Upper lobe of right lung (tissue), 1 donor: ENCODE data around the gene CSPG4. TPM values are rescaled to one million over a fixed set of nuclear protein-coding genes. Genes with fewer than 3 reads are reported as not detected.
A peak's percentile ranks its signal among the peaks of the same experiment; 100 is the strongest.

Experiments
- ATAC-seq: fragments of 200-7000 bp; cut with Tn5 transposase; one replicate; pipeline ENCODE4 v1.9.1; 2020; ENCODE audit warnings: mild to moderate bottlenecking, moderate library complexity
- DNase-seq: peaks from one replicate; pipeline ENCODE4 v3.0.0-alpha.2; 2020
- H3K27ac ChIP-seq: fragments of 200-600 bp; one replicate; pipeline ENCODE4 v1.8.0; 2022
- H3K27me3 ChIP-seq: fragments of 200-600 bp; one replicate; pipeline ENCODE4 v1.8.0; 2022; ENCODE audit warnings: mild to moderate bottlenecking
- H3K36me3 ChIP-seq: fragments of 200-600 bp; one replicate; pipeline ENCODE4 v1.8.0; 2022
- H3K4me1 ChIP-seq: fragments of 200-600 bp; one replicate; pipeline ENCODE4 v1.8.0; 2022
- H3K4me3 ChIP-seq: fragments of 200-600 bp; one replicate; pipeline ENCODE4 v1.8.0; 2022; ENCODE audit warnings: mild to moderate bottlenecking
- H3K9me3 ChIP-seq: fragments of 200-600 bp; one replicate; pipeline ENCODE4 v1.8.0; 2022
- intact Hi-C: fragments of 100-400 bp; cut with DNase I; formaldehyde crosslinking; loops from one replicate; pipeline ENCODE4 v1.11.0; 2022
- total RNA-seq: library from RNA; stranded (reverse); fragmentation: NEBNext Ultra II Directional; extraction: Animal tissue kit (Norgen Biotek cat#: 25700); gene quantifications from one replicate; pipeline ENCODE4 v1.2.1, GENCODE V29; 2021
- TF ChIP-seq, protein P1 (sequence below): fragments of 200-600 bp; IDR thresholded peaks from one replicate; pipeline ENCODE4 v1.8.0; 2022; ENCODE audit warnings: antibody characterized with exemption
- donor health status: DM: no; HTN: yes; CAD: no; lungs with severe emphysema.

Gene CSPG4
- total RNA-seq, 1 donor from 2014 or later, result 12.6 TPM

GRCh38 chr15:75656331-75656730 lies 56.3 kb downstream of the CSPG4 start:
- DNase-seq, result peak; percentile 41
- intact Hi-C loops, result no loop called here
- ATAC-seq, result no peak
- Histone ChIP-seq H3K36me3 (peaks cover 35% of the 10 kb centered on the region), H3K4me1 (peaks cover 52% of the 10 kb centered on the region), H3K4me3 (no peak overlapping the region), H3K9me3 (no peaks in the 10 kb centered on the region), H3K27ac (no peak overlapping the region), H3K27me3 (no peaks in the 10 kb centered on the region)
- TF ChIP-seq, protein P1, sequence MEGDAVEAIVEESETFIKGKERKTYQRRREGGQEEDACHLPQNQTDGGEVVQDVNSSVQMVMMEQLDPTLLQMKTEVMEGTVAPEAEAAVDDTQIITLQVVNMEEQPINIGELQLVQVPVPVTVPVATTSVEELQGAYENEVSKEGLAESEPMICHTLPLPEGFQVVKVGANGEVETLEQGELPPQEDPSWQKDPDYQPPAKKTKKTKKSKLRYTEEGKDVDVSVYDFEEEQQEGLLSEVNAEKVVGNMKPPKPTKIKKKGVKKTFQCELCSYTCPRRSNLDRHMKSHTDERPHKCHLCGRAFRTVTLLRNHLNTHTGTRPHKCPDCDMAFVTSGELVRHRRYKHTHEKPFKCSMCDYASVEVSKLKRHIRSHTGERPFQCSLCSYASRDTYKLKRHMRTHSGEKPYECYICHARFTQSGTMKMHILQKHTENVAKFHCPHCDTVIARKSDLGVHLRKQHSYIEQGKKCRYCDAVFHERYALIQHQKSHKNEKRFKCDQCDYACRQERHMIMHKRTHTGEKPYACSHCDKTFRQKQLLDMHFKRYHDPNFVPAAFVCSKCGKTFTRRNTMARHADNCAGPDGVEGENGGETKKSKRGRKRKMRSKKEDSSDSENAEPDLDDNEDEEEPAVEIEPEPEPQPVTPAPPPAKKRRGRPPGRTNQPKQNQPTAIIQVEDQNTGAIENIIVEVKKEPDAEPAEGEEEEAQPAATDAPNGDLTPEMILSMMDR, result no peak

- no peak for DNase-seq
- Histone ChIP-seq H3K9me3 (no peaks in the 10 kb centered on the region), H3K27ac (no peak overlapping the region), H3K4me1 (peaks cover 52% of the 10 kb centered on the region), H3K27me3 (no peaks in the 10 kb centered on the region), H3K36me3 (peaks cover 35% of the 10 kb centered on the region), H3K4me3 (no peak overlapping the region)
- ATAC-seq, result no peak
- TF ChIP-seq, protein P1, result no peak
- intact Hi-C loops, result no loop called here
Measured at GRCh38 chr15:75655931-75656330, 56.7 kb downstream of the CSPG4 start.

DNA sequence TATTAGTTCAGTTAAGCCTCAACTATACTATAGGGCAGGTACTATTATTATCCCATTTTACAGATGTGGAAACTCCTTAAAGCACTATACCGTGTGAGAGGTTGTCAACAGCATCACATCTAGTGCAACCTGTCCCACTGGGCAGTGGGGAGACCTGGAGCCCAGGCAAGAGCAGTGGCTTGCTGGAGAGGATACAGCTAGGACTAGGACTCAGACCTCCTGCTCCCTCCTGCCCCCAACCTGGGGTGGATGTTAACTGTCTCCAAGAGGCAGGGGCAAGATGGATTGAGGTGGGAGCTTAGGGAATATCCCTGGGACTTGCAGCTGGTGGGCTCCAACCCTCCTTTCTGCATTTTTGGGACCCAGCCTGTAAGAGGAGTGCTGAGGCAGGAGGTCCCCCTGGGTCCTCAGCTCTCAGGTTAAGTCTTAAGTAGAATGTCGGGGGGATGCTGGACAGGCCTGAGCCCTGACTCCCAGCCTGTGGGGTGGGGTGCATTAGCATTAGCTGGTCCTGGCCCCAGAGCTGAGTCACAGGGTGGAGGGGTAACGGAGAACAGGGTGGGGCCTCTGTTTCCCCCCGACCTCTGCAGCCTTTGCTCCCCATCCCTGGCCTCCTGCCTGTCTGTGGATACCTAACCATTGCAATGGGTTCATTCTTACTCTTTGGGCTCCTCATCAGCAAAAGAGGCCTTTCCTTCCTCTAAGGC lies 58.3 kb downstream of the CSPG4 start:
- no peak for DNase-seq
- ATAC-seq, result no peak
- H3K4me1 ChIP-seq, result peaks cover 55% of the 10 kb centered on the region
- intact Hi-C loops, result no loop called here
- TF ChIP-seq, protein P1, result no peak
- no peaks in the 10 kb centered on the region for H3K27me3 ChIP-seq
- peaks cover 30% of the 10 kb centered on the region for H3K36me3 ChIP-seq
- no peaks in the 10 kb centered on the region for H3K9me3 ChIP-seq
- no peak overlapping the region for H3K4me3 ChIP-seq
- no peak overlapping the region for H3K27ac ChIP-seq

DNA sequence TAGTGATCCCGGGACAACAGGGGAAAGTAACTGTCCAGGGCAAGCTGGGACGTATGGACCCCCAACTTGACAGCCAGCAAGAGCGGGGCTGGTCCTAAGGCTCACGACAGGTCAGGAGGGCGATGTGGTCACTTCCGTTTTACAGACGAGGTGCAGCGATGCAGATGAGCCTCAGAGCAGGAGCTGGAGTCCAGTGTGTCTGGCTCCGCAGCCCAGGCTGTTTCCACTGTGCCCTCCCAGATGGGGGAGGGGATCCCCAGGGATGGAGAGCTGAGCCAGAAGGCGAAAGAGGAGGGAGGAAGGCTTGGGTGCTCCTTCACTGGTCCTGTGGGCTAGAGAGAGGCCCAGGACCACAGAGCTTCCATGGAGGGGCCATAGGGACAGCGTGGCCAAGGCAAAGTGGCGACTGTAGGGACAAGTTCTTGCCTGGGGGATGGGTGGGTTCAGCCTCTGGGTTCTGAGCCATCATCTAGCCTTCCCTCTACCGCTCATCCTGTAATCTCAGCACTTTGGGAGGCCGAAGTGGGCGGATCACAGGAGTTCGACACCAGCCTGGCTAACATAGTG lies 59.2 kb downstream of the CSPG4 start:
- Histone ChIP-seq H3K27ac (no peak overlapping the region), H3K36me3 (peaks cover 25% of the 10 kb centered on the region), H3K4me3 (peak overlapping the region; percentile 90), H3K9me3 (no peaks in the 10 kb centered on the region), H3K4me1 (peaks cover 57% of the 10 kb centered on the region), H3K27me3 (no peaks in the 10 kb centered on the region)
- no peak for ATAC-seq
- DNase-seq, result no peak
- intact Hi-C loops, result no loop called here
- TF ChIP-seq, protein P1, result no peak

DNA sequence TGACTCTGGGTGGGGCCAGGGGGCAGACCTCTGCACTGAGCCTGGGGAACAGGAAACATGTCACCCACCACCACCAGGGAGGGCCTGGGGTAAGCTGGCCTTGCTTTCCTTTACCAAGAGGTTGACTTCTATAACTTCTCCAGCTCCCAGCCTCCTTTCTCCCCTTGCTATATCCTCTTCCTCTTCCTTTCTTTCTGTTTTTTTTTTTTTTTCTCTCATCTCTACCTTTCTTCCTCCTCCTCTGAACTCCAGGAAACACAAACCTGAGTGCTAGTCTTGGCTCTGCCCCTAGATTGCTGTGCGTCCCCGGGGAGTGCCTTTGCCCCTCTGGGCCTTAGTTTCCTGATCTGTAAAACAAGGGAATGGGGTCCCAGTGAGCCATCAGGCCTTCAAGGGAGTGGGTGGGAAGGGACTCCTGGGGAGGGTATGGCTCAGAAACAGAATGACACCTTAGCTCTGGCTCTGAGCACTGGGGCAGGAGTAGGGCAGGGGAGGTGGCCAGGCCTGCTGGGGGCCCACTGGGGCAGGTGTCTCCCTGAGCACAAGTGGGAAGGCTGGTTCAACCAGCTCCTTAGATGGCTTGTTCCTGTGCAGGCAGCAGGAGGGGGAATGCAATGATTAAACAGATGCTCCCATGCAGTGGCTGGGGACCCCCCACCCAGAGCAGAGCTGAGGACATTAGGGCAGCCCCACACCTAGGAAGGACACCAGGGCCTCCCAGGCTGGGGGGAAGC lies 60.7 kb downstream of the CSPG4 start:
- peak overlapping the region; percentile 62 for H3K27ac ChIP-seq
- ATAC-seq, result no peak
- TF ChIP-seq, protein P1, result no peak
- intact Hi-C loops, result no loop called here
- H3K27me3 ChIP-seq, result no peaks in the 10 kb centered on the region
- DNase-seq, result no peak
- no peaks in the 10 kb centered on the region for H3K9me3 ChIP-seq
- H3K4me1 ChIP-seq, result peaks cover 57% of the 10 kb centered on the region
- peaks cover 11% of the 10 kb centered on the region for H3K36me3 ChIP-seq
- peak overlapping the region; percentile 90 for H3K4me3 ChIP-seq
